H9 (cell line): ENCODE measurements around the gene NDRG2. TPM values are rescaled to one million over a fixed set of nuclear protein-coding genes. Genes with fewer than 3 reads are reported as not detected.

Source experiments
- DNase-seq: peaks from one replicate; pipeline ENCODE4 v3.0.0-alpha.2; 2017
- H2AFZ ChIP-seq: one replicate; pipeline ENCODE4 v1.6.1; 2013; ENCODE audit warnings: mild to moderate bottlenecking, low read length, control low read depth, moderate library complexity
- H2AK5ac ChIP-seq: 2 replicates; pipeline ENCODE4 v1.6.1; 2013; ENCODE audit warnings: low read length, control low read depth, mixed read lengths; ENCODE audit not compliant: insufficient read length
- H2BK120ac ChIP-seq: one replicate; pipeline ENCODE4 v1.6.1; 2013; ENCODE audit warnings: low read depth, mild to moderate bottlenecking, low read length, control low read depth, inconsistent platforms; ENCODE audit not compliant: poor library complexity, severe bottlenecking
- H2BK12ac ChIP-seq: 2 replicates; pipeline ENCODE4 v1.6.1; 2013; ENCODE audit warnings: low read length, control low read depth, mixed read lengths, low read depth; ENCODE audit not compliant: insufficient read length
- H2BK15ac ChIP-seq: 2 replicates; pipeline ENCODE4 v1.6.1; 2013; ENCODE audit warnings: low read depth, low read length, control low read depth
- H2BK20ac ChIP-seq: one replicate; pipeline ENCODE4 v1.6.1; 2013; ENCODE audit warnings: low read depth, mild to moderate bottlenecking, low read length, control low read depth, inconsistent platforms; ENCODE audit not compliant: poor library complexity, severe bottlenecking
- H2BK5ac ChIP-seq: 2 replicates; pipeline ENCODE4 v1.6.1; 2013; ENCODE audit warnings: low read length, control low read depth, mixed read lengths; ENCODE audit not compliant: insufficient read length
- H3K14ac ChIP-seq: 2 replicates; pipeline ENCODE4 v1.6.1; 2013; ENCODE audit warnings: low read length, control low read depth; ENCODE audit not compliant: insufficient read depth
- H3K18ac ChIP-seq: 2 replicates; pipeline ENCODE4 v1.6.1; 2013; ENCODE audit warnings: low read depth, mild to moderate bottlenecking, mixed read lengths, low read length, control low read depth; ENCODE audit not compliant: insufficient read length
- H3K23ac ChIP-seq: 2 replicates; pipeline ENCODE4 v1.6.1; 2013; ENCODE audit warnings: low read length, control low read depth, mixed read lengths, low read depth; ENCODE audit not compliant: insufficient read length
- H3K23me2 ChIP-seq: 2 replicates; pipeline ENCODE4 v1.6.1; 2013; ENCODE audit warnings: low read depth, mild to moderate bottlenecking, mixed read lengths, low read length, control low read depth; ENCODE audit not compliant: insufficient read length, poor library complexity, severe bottlenecking
- H3K27ac ChIP-seq: 2 replicates; pipeline ENCODE4 v1.5.1; 2013; ENCODE audit warnings: low read length, control low read depth, mixed read lengths, low read depth; ENCODE audit not compliant: insufficient read length
- H3K27me3 ChIP-seq: 2 replicates; pipeline ENCODE4 v1.6.1; 2013; ENCODE audit warnings: low read length, control low read depth, inconsistent platforms; ENCODE audit not compliant: insufficient read depth
- H3K4ac ChIP-seq: 2 replicates; pipeline ENCODE4 v1.6.1; 2013; ENCODE audit warnings: low read depth, mild to moderate bottlenecking, control low read depth, inconsistent platforms, low read length, moderate library complexity
- H3K4me1 ChIP-seq: 2 replicates; pipeline ENCODE4 v1.6.1; 2013; ENCODE audit warnings: low read length, control low read depth, inconsistent platforms; ENCODE audit not compliant: insufficient read depth
- H3K4me2 ChIP-seq: 2 replicates; pipeline ENCODE4 v1.6.1; 2013; ENCODE audit warnings: low read length, control low read depth, mixed read lengths; ENCODE audit not compliant: insufficient read length, insufficient read depth
- H3K56ac ChIP-seq: 2 replicates; pipeline ENCODE4 v1.6.1; 2013; ENCODE audit warnings: low read depth, mild to moderate bottlenecking, mixed read lengths, low read length, control low read depth; ENCODE audit not compliant: insufficient read length
- H3K79me1 ChIP-seq: 2 replicates; pipeline ENCODE4 v1.6.1; 2013; ENCODE audit warnings: low read depth, mild to moderate bottlenecking, moderate library complexity, low read length, control low read depth, inconsistent platforms; ENCODE audit not compliant: insufficient read depth, poor library complexity, severe bottlenecking
- H3K79me2 ChIP-seq: 2 replicates; pipeline ENCODE4 v1.6.1; 2013; ENCODE audit warnings: low read length, control low read depth, inconsistent platforms; ENCODE audit not compliant: insufficient read depth
- H3K9ac ChIP-seq: 2 replicates; pipeline ENCODE4 v1.6.1; 2013; ENCODE audit warnings: low read length, control low read depth, mixed read lengths; ENCODE audit not compliant: insufficient read length; ENCODE audit errors: extremely low read depth
- H3K9me3 ChIP-seq: one replicate; pipeline ENCODE4 v1.6.1; 2013; ENCODE audit warnings: low read depth, low read length, inconsistent platforms; ENCODE audit not compliant: control insufficient read depth
- H3T11ph ChIP-seq: one replicate; pipeline ENCODE4 v1.6.1; 2013; ENCODE audit warnings: mild to moderate bottlenecking, low read length, control low read depth, inconsistent platforms
- H4K20me1 ChIP-seq: one replicate; pipeline ENCODE4 v1.6.1; 2013; ENCODE audit not compliant: control insufficient read depth, insufficient read length, insufficient read depth
- H4K5ac ChIP-seq: 2 replicates; pipeline ENCODE4 v1.6.1; 2013; ENCODE audit warnings: low read depth, mild to moderate bottlenecking, mixed read lengths, low read length, control low read depth; ENCODE audit not compliant: insufficient read length
- H4K8ac ChIP-seq: replicated peaks from 2 replicates; pipeline ENCODE4 v1.6.1; 2013; ENCODE audit warnings: low read length, control low read depth, mixed read lengths, low read depth; ENCODE audit not compliant: insufficient read length
- H4K91ac ChIP-seq: 2 replicates; pipeline ENCODE4 v1.6.1; 2013; ENCODE audit warnings: low read depth, mild to moderate bottlenecking, moderate library complexity, mixed read lengths, low read length, control low read depth; ENCODE audit not compliant: insufficient read length
- H3K27ac Mint-ChIP-seq, 3 experiments: 2 replicates in 2 of 3; 3 replicates in 1 of 3; pipeline ENCODE4 v1.8.0; 2020 to 2021; ENCODE audit warnings: mixed read lengths in 3 of 3, mild to moderate bottlenecking in 1 of 3, moderate library complexity in 1 of 3
- H3K27me3 Mint-ChIP-seq: 2 replicates; pipeline ENCODE4 v1.8.0; 2021; ENCODE audit warnings: low read depth, mild to moderate bottlenecking, moderate library complexity, mixed read lengths
- H3K36me3 Mint-ChIP-seq, 3 experiments: 2 replicates in 2 of 3; 3 replicates in 1 of 3; pipeline ENCODE4 v1.8.0; 2020 to 2021; ENCODE audit warnings: low read depth in 3 of 3, mixed read lengths in 3 of 3; ENCODE audit not compliant: insufficient read depth in 1 of 3
- H3K4me1 Mint-ChIP-seq, 2 experiments: 2 replicates each; pipeline ENCODE4 v1.8.0; 2020; ENCODE audit warnings: mixed read lengths in 2 of 2
- H3K4me3 Mint-ChIP-seq, 2 experiments: 2 replicates in 1 of 2; 3 replicates in 1 of 2; pipeline ENCODE4 v1.8.0; 2020 to 2021; ENCODE audit warnings: mild to moderate bottlenecking in 2 of 2, mixed read lengths in 2 of 2, moderate library complexity in 1 of 2
- H3K9me3 Mint-ChIP-seq, 2 experiments: 2 replicates in 1 of 2; 3 replicates in 1 of 2; pipeline ENCODE4 v1.8.0; 2020; ENCODE audit warnings: mild to moderate bottlenecking in 2 of 2, mixed read lengths in 2 of 2, moderate library complexity in 1 of 2
- WGBS: extraction: QIAGEN DNeasy Blood & Tissue Kit; methylation state at CpG from one replicate; pipeline ENCODE4 v1.1.7; 2013; ENCODE audit warnings: missing lambda C conversion rate, low lambda C conversion rate, mixed read lengths; ENCODE audit not compliant: insufficient read length; ENCODE audit errors: extremely low coverage; 5-methylcytosine and 5-hydroxymethylcytosine counted together
- total RNA-seq: library from RNA; stranded (reverse); gene quantifications from 2 replicates; pipeline ENCODE4 v1.2.1, GENCODE V29; 2021
- TF ChIP-seq, protein P1 (sequence below): fragments of 200-600 bp; sonication (generic); conservative IDR thresholded peaks from 3 replicates; pipeline ENCODE4 v1.8.0; 2021; ENCODE audit warnings: antibody characterized with exemption, mild to moderate bottlenecking

The NDRG2 gene
- total RNA-seq, 1 experiment from 2014 or later, result 20.6 TPM

DNA sequence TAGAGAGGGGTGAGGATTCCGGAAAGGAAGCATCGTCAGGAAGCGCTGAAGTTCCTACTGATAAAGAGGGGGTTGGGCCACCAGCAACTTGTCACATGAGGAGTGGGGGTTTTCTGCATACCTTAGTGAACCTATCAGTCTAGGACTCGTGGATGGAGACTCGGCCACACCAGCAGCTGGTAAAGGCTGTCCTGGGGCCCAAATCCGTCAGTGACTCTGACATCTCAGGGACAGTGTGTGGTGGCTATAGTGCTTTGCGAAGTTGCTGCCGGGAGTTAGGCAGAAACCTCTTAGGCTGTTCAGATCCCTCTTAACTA, 53.2 kb downstream of the NDRG2 start:
- H4K5ac ChIP-seq, result no peak overlapping the region
- peak overlapping the region; percentile 75 for H3K4me2 ChIP-seq
- H3K4me1 ChIP-seq, result no peaks in the 10 kb centered on the region
- no peak overlapping the region for H2BK5ac ChIP-seq
- peak overlapping the region; percentile 27 for H3K9ac ChIP-seq
- Mint-ChIP-seq H3K4me3 (peak overlapping the region; percentile 91 to 94), H3K4me1 (peaks cover 8 to 12% of the 10 kb centered on the region in 2 experiments), H3K36me3 (no peaks in the 10 kb centered on the region), H3K9me3 (no peaks in the 10 kb centered on the region), H3K27me3 (peaks cover 31% of the 10 kb centered on the region), H3K27ac (peak overlapping the region in 2 of 3 experiments; percentile 14 to 57; a peak in 2 of 7 replicates)
- no peak overlapping the region for H2AK5ac ChIP-seq
- no peak overlapping the region for H3K4ac ChIP-seq
- H3K18ac ChIP-seq, result peak overlapping the region; percentile 13
- H3K9me3 ChIP-seq, result no peaks in the 10 kb centered on the region
- H2AFZ ChIP-seq, result peak overlapping the region; percentile 50
- DNase-seq, result no peak
- H3T11ph ChIP-seq, result no peak overlapping the region
- H2BK15ac ChIP-seq, result no peak overlapping the region
- no peaks in the 10 kb centered on the region for H3K79me2 ChIP-seq
- no peaks in the 10 kb centered on the region for H4K20me1 ChIP-seq
- H3K27ac ChIP-seq, result no peak overlapping the region
- H3K27me3 ChIP-seq, result no peaks in the 10 kb centered on the region
- H3K14ac ChIP-seq, result no peak overlapping the region
- H2BK12ac ChIP-seq, result no peak overlapping the region
- peaks cover 6% of the 10 kb centered on the region for H3K23me2 ChIP-seq
- no peak overlapping the region for H2BK120ac ChIP-seq
- no peak overlapping the region for H4K8ac ChIP-seq
- TF ChIP-seq, protein P1, sequence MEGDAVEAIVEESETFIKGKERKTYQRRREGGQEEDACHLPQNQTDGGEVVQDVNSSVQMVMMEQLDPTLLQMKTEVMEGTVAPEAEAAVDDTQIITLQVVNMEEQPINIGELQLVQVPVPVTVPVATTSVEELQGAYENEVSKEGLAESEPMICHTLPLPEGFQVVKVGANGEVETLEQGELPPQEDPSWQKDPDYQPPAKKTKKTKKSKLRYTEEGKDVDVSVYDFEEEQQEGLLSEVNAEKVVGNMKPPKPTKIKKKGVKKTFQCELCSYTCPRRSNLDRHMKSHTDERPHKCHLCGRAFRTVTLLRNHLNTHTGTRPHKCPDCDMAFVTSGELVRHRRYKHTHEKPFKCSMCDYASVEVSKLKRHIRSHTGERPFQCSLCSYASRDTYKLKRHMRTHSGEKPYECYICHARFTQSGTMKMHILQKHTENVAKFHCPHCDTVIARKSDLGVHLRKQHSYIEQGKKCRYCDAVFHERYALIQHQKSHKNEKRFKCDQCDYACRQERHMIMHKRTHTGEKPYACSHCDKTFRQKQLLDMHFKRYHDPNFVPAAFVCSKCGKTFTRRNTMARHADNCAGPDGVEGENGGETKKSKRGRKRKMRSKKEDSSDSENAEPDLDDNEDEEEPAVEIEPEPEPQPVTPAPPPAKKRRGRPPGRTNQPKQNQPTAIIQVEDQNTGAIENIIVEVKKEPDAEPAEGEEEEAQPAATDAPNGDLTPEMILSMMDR, result no peak
- no peak overlapping the region for H4K91ac ChIP-seq
- WGBS, result no CpG with 5 or more reads among the region's 8 CpGs
- H3K56ac ChIP-seq, result no peak overlapping the region
- H3K23ac ChIP-seq, result no peak overlapping the region
- H3K79me1 ChIP-seq, result no peaks in the 10 kb centered on the region
- no peak overlapping the region for H2BK20ac ChIP-seq
